GM19452 (cell line): Measurements from ENCODE around the gene SLC37A4.
"Not testable (repeated sequence)": the region's sequence is repeated elsewhere in the genome, so short reads cannot be mapped to it uniquely, and the experiment has no call there.

Experiments
- ATAC-seq: cut with Tn5 transposase; IDR thresholded peaks from one replicate; pipeline ENCODE4 v1.9.1; 2021; ENCODE audit not compliant: unreplicated experiment

The SLC37A4 gene

DNA sequence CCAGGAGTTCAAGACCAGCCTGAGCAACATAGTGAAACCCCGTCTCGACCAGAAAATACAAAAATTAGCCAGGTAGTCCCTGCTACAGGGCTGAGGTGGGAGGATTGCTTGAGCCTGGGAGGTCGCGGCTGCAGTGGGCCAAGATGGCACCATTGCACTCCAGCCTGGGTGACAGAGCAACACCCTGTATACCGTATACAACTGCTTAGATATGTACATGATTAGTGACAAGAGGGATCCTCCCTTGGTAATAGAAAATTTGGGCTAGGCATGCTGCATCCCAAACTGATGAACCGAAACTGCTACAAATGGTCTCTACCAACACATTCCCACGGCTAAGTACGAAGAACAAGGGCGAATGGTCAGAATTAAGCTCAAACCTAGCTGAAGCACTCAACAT is 12.2 kb upstream of the SLC37A4 start:
- ATAC-seq = no peak

DNA sequence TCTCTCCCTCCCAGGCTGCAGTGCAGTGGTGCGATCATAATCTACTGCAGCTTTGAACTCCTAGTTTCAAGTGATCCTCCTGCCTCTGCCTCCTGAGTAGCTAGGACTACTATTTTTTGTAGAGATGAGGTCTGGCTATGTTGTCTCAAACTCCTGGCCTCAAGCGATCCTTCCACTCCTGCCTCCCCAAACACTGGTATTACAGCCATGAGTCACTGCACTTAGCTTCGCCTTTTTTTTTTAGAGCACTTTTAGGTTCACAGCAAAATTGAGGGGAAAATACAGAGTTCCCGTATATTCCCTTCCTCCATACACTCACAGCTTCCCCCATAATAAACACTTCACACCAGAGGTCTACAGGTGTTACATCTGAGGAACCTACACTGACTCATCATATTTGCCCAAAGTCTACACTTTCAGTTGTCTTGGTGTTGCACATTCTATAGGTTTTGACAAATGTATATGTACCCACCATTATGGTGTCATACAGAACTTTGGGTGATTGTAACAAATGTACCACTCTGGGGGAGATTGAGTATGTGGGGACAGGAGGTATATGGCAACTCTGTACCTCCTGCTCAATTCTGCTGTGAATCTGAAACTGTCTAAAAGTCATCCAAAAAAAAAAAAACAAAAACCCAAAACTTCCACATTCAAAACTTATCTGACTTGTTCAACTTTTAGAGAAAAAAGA is 11.3 kb upstream of the SLC37A4 start:
- ATAC-seq = no peak

DNA sequence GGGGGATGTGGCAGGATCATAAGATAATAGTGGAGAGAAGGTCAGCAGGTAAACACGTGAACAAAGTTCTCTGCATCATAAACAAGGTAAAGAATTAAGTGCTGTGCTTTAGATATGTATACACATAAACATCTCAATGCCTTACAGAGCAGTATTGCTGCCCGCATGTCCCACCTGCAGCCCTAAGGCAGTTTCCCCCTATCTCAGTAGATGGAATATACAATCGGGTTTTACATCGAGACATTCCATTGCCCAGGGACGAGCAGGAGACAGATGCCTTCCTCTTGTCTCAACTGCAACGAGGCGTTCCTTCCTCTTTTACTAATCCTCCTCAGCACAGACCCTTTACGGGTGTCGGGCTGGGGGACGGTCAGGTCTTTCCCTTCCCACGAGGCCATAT is 8.8 kb upstream of the SLC37A4 start:
- not testable (repeated sequence) for ATAC-seq

DNA sequence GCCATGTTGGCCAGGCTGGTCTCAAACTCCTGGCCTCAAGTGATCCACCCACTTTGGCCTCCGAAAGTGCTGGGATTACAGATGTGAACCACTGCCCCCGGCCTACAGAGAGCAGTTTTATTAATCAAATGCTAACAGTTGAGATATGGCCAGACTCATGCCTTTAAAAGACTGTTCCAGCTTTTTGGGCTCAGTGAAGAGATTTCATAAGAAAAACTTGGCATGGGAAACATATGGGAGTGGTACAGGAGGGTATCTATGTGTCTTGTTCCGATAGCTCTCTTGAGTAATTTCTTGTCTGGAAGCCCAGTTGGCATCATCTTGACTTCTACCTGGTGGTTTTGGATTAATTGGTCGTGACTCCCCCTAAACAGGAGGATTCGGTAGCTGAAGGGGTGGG is 8.2 kb upstream of the SLC37A4 start:
- ATAC-seq = no peak

DNA sequence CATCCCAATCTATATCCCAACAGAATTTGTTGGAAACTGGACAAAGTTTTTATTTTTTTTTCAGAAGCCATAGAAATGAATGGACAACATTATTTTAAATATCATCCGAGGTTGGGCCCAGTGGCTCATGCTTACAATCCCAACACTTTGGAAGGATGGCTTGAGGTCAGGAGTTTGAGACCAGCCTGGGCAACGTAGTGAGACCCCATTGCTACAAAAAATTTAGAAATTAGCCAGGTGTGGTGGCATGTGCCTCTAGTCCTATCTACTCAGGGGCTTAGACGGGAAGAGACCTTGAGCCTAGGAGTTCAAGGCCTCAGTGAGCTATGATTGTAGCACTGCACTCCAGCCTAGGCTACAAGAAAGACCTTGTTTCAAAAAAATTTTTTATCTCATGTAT is 4.1 kb upstream of the SLC37A4 start:
- no peak for ATAC-seq

DNA sequence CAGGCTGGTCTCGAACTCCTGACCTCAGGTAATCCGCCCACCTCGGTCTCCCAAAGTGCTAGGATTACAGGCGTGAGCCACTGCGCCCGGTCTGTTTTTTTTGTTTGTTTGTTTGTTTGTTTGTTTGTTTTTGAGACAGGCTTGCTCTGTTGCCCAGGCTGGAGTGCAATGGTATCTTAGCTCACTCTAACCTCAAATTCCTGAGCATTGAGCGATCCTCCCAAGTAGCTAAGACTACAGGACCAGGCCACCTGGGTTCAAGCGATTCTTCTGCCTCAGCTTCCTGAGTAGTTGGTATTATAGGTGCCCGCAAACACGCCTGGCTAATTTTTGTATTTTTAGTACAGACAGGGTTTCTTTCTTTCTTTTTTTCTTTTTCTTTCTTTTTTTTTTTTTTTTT is 2.7 kb upstream of the SLC37A4 start:
- ATAC-seq = not testable (repeated sequence)

DNA sequence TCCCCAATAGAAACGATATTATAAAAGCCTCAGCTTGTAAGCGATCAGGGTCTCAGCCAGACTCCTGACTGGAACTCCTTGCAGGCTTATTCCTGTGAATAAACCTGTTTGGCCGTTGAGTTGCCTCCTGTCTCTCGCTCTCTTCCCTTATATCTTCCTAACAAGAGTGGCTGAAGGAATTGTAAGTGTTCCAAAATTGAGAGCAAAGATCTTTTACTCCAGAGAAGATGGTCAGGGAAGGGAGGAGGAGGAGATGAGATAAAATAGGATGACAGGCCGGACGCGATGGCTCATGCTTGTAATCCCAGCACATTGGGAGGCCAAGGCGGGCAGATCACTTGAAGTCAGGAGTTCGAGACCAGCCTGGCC is 1.2 kb upstream of the SLC37A4 start:
- ATAC-seq = no peak

DNA sequence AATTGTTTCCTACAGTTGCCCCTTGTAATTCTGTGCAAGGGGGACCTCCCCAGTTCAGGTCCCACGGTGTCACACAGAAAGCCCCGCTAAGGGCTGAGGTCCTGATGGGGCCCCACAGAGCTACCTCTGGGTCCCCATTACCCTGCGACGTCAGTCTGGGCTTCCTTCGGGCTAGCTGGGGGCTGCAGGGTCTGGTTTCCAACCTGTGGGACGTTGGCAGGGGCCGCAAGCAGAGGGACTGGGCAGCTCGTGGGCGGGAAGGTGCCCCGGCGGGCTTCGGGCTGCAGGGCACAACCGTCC is 698 bp downstream of the SLC37A4 start:
- peak; percentile 12 for ATAC-seq

DNA sequence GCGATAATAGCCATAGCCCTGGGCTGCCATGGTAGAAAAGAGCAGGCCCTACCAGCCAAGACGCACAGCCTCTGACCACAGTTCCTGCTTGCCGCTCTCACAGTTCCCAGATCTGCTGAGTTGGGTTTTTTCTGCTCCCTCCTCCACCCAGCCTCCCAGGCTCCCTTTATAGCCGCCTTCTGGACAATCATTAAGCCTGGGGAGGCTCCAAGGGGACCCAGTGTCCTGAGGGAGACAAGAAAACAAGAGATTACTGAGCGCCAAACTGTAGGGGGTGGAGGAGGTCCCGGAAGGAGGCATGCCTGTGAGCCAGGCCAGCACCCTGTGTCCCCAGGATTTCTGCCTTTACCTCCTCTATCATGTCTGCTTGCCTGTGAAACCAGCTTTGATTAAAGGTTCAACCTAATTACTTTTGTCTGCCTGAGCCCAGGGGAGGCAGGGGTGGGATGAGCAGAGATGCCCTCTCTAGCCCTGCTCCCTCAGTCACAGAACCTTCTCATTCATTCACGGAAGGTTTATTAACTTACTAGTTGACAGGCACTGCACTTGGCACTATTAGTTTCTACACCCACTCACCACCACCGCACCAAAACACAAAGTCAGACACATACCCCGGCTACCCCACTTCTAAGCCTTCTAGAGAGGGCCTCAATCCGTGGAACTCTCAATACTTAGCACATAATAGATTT is 1.2 kb downstream of the SLC37A4 start:
- no peak for ATAC-seq

DNA sequence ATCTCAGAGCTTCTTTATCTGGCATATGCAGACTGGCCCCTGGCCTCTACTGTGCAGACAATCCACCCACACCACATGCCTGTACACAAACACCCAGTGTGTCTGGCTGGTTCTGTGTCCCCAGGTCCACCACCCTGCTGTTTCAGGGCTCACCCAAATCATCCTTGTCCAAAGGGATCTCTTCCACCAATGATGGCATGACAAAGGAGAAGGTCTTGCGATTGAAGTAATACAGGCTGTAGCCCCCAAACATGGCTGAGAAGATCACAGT is 1.7 kb downstream of the SLC37A4 start:
- no peak for ATAC-seq

DNA sequence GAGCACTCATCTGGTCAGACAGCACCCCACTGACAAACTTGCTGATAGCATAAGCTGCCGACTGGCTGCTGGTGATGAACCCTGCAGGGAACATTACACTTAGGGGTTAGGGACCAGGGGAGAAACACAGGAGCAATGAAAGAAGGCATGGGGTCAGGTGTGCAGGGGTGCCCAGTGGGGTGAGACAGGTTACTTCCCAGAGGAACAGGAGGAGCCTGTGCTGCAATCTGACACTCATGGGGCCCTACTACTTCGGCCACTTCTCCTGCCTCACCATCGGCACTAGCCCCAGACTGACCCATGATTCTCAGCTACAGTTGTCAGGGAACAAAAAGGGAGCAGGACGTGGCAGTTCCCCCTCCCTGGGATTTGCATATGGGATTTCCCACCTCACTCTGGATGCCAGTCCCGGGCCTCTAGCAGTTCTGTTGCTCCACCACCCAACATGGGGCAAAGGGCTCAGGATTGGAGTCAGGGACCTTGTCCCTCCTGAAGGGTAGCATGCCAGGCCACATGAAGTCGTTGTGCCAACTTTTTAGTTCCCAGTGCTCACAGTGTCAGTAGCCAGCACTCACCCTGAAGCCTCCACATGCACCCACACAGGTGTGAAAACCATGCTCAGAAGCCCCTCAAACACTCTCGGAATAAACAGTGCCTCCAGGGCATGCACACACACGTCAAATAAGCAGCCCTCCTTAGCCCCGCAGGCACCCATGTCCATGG is 2.2 kb downstream of the SLC37A4 start:
- ATAC-seq = no peak

DNA sequence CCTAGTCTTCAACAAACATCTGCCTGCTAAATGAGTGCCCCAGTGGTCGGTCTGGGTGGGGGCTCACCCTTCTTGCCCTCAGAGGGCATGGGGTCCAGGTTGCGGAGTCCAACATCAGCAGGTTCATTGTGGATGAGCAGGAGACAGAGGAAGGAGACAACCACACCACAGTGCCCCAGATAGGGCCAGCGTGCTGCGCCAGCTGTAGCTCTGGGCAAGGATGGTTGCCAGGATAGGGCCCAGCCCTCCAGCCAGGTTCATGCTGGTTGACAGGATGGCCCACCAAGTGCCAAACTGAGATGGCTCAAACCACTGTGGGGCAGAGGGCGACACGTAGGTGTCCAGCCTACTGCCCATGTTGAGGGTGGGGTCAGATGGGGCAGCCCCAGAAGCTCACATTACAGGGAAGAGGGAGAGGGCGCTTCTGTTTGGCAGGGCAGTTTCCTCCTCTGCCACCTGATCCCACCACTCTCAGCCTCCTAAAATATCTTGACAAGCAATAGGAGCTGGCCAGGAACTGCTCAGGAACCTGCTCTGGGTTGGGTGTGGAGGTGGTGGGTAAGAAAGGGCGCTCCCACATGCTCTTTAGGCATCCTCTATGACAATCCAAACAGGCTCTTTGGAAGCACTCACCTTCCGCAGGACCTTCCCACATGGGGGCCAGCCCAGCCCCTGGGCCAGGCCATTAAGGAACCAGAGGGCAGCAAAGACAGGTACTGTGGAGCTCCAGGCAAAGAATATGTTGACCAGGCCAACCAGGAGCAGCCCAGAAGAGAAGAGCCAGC is 2.9 kb downstream of the SLC37A4 start:
- no peak for ATAC-seq

DNA sequence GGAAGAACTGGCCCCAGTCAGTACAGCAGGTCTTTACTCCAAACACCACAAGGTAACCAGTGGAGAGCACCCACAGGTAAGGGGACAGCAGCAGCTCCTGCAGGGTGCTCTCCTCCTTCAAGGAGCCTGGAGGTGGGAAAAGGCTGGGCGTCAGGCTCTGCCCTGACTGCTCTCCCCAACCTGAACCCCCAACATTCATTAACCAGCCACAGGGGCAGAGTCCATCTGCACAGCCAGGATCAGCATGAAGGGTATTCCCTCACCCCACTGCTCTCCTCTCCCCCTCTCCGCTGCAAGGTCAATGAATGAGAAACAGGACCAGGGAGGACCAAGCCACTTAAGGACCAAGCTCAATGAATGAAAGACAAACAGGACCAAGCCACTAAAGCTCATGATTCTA is 3.7 kb downstream of the SLC37A4 start:
- no peak for ATAC-seq

DNA sequence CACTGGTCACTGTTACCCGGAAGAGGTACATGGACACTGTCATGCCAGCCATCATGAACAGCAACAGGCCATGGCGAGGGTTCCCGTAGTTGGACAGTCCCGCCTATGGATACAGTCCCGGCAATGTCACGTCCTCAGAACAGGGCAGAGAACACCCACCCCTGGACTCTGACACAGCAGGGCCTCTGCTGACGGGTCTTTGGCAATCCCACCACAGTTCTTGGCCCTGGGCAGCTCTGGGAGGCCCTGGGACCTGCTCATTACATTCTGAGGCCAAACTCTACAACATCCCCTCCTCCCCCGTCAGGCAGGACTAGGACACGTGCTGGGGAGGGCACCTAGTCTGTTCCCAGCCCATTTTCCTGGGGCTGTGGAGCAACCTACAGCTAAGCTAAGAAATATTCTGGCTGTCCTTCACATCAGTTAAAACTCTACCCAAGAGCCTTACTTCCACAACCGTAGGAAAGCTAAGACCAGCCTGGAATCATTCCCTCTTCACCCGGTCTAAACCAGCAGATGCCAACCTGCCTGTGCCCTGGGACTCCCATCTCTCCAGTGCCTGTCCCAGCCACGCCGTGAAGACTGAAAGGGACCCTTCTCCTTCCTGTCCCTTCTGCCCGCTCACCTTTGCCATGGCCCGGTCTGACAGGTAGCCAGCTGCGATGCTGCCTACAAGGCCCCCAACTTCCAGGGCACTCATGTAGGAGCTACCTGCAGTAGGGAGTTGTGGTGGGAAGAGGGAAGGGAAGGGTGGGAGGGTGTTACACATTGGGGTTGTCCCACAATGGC is 4.5 kb downstream of the SLC37A4 start:
- ATAC-seq = no peak

DNA sequence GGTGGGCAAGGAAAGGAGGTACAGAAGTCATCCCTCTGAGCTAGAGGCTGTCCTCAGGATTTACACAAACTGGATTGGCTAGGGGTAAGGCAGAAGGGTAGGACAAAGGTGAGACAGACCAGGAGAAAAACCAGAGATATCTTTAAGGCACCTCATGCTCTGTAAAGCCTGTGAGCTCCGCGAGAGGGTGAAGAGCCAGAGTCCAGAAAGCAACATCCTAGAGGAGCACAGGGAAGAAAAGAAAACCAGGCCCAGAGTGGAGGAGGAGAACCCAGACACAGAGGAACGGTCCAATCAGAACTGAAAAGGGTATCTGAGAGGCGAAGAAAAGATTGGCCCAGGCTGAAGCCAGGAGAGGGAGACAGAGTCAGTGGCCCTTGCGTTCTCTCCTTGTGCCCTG is 5.1 kb downstream of the SLC37A4 start:
- ATAC-seq = no peak

DNA sequence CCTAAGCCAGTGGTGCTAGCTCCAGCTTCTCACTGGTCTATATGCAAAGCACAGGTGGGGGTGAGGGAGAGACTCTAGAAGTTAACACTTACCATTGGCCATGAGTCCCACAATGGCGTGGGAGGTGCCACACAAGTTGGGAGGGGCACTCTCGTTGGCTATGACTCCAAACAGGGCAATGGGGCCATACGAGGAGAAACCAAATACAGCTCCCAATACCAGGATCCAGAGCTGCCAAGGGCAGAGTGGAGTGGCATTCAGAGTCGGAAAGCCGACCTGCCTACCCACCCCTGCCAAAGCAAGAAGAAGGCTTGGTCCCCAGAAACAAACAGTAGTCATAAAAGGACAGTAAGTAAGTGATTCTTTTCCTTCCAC is 5.6 kb downstream of the SLC37A4 start:
- no peak for ATAC-seq

DNA sequence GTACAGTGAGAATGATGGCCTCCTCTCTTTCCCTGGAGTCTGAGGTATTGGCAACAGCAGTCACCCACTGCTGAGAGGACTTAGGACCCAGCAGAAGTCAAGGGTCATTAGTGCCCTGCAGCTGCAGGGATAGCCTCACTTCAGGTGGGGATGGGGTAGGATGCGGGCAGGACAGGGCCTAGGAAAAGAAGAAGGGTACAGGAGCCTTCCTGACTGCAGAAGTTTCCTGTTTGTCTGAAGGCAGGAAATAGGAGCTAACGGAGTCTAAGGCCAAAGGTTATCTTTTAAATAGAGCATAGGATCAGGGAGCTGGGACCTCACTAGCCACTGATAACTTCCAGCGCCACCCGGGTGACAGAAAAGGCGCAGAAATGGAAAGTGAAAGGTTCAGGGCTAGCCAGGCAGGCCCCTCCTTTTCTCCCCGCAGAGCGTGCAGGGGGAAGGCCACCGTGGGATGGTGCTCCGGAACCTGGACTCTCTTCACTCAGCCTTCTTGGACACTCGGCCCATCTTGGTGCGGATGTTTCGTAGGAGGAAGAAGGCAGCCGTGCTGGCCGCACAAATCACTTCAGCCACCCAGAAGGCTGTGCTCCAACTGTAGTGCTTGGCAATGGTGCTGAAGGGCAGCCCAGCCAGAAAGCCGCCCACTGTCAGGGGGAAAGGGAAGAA is 6.1 kb downstream of the SLC37A4 start:
- no peak for ATAC-seq

DNA sequence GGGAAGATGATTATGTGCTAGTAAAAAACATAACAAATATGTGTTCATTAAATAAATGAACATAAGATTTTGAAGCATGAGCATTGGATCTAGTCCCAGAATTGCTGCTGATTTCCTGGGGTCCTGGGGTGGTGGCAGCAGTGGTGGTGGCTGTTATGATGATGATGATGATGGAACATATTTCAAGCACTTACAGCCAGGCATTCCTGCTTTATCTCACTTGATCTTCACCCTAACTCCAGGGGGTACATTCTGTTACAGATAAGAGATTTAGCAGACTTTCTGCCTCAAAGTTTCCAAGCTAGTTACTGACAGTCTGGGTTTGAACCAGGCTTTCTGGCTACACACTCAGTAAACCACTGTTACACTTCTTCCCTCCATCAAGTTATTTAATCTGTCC is 6.9 kb downstream of the SLC37A4 start:
- no peak for ATAC-seq

DNA sequence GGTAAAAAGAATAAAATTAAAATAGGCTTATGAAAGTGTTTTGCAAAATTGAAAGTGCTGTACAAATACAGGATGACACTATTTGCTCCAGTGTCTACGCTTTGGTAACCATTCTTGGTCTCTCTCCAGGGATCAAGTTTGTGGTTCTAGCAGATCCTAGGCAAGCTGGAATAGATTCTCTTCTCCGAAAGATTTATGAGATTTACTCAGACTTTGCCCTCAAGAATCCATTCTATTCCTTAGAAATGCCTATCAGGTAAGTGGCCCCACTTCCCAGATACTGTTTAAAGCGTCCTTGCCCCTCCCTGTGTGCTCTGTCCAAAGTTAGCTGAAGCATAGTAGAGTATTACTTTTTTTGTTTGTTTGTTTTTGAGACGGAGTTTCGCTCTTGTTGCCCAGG is 9.0 kb downstream of the SLC37A4 start:
- ATAC-seq = no peak

DNA sequence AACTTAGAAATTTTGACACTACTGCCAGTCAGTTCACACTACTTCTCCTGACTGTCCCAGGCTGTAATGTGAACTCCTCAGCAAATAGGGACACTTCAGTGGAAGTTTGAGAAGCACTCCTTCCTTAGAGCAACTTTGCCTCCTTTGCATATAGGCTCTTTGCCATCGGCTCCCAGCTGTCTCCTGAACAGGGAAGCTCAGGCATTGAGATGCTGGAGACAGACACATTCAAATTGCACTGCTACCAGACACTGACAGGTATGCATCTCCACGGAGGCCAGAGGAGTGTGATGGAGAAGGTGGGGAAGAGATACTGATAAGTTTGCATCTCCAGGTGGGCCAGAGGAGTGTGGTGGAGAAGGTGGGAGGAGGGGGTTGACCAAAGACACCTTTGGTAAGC is 10.7 kb downstream of the SLC37A4 start:
- no peak for ATAC-seq
